ENCODE measurements around the gene MTHFD2L. TPM values are rescaled to one million over a fixed set of nuclear protein-coding genes. Genes with fewer than 3 reads are reported as not detected.

MTHFD2L gene
- total and polyA plus RNA-seq, 2 donors (not counting 3 experiments of a cell fraction or from before 2014, with no cell fraction given), result 6.9 to 15.2 TPM

- no peaks in the 10 kb centered on the region for H3K9me1 ChIP-seq (replicated peaks; ENCODE audit: control insufficient read depth, extremely low read depth, insufficient read depth, low read length)
- no peaks in the 10 kb centered on the region for H3K27me3 ChIP-seq (ENCODE audit: control insufficient read depth in 2 of 2, insufficient read depth in 2 of 2, low read length in 2 of 2)
- POLR2A ChIA-PET, result no interaction called here
- intact Hi-C loops (cut with micrococcal nuclease), result loop anchor here (10.0 kb wide), 1 partner anchor 605 kb away; the partner anchor contains the start of gene PARM1
- H3K79me2 ChIP-seq (ENCODE audit: control insufficient read depth, insufficient read depth, low read length), result no peaks in the 10 kb centered on the region
- dilution Hi-C loops (cut with MboI; ENCODE audit: extremely low pct_ligation_motif_present, low sequenced_read_pairs), result no loop called here
- no peak for FAIRE-seq
- no peak overlapping the region for H2AFZ ChIP-seq (ENCODE audit: low read depth, low read length)
- no peaks in the 10 kb centered on the region for H4K20me1 ChIP-seq (replicated peaks; ENCODE audit: control insufficient read depth, extremely low read depth, insufficient read depth, low read length)
- no peak overlapping the region for H3K27ac ChIP-seq (ENCODE audit: insufficient read depth, low read depth, low read length)
- CTCF ChIA-PET, result interaction anchor here (0.6 to 4.3 kb wide), 9 partner anchors 8 to 346 kb away, joined by 3 to 27 read pairs (median 5); no protein-coding TSS in a partner anchor
- H3K36me3 ChIP-seq (ENCODE audit: control insufficient read depth in 2 of 2, extremely low read depth in 1 of 2, insufficient read depth in 2 of 2, low read length in 2 of 2), result no peaks in the 10 kb centered on the region
- no TSS peak for BruUV-seq (replicated peaks)
- no peak overlapping the region for H3K4me3 ChIP-seq (replicated peaks in 1 of 3; ENCODE audit: insufficient read depth in 1 of 3, low read depth in 1 of 3, low read length in 3 of 3)
- no peak for DNase-seq (ENCODE audit: low read depth, low spot score)
- H3K9me3 ChIP-seq (replicated peaks; ENCODE audit: control insufficient read depth, insufficient read depth, low read length), result no peaks in the 10 kb centered on the region
- no peak overlapping the region for H3K9ac ChIP-seq (replicated peaks; ENCODE audit: extremely low read depth, insufficient read depth, low read length)
- TF ChIP-seq FOS (IDR thresholded peaks at IDR 0.05; ENCODE audit: borderline replicate concordance, insufficient read depth, low read length) (no peak), MYC (IDR thresholded peaks at IDR 0.05; ENCODE audit: low read depth, low read length) (no peak), POLR2A (IDR thresholded peaks at IDR 0.05; ENCODE audit: low read depth, low read length) (no peak), EZH2 (IDR thresholded peaks at IDR 0.05; ENCODE audit: borderline replicate concordance, low read depth, low read length, severe bottlenecking) (no peak), JUN (IDR thresholded peaks at IDR 0.05; ENCODE audit: borderline replicate concordance, insufficient read depth, insufficient read length, low read depth) (no peak), POLR2AphosphoS5 (IDR thresholded peaks at IDR 0.05; ENCODE audit: insufficient read depth, low read depth, low read length) (no peak), GATA2 (IDR thresholded peaks at IDR 0.05; ENCODE audit: insufficient read depth, insufficient read length, low read depth, low read length) (no peak), CTCF (IDR thresholded peaks at IDR 0.05; ENCODE audit: extremely low read depth in 1 of 2, insufficient read depth in 1 of 2, low read depth in 1 of 2, low read length in 2 of 2) (no peak), MAX (IDR thresholded peaks at IDR 0.05; ENCODE audit: insufficient read depth, insufficient read length) (no peak)
- peaks cover 20% of the 10 kb centered on the region for H3K4me1 ChIP-seq (ENCODE audit: control insufficient read depth, extremely low read depth, insufficient read depth, low read length)
- no peak overlapping the region for H3K4me2 ChIP-seq (ENCODE audit: insufficient read depth, low read length)
Measured at GRCh38 chr4:74329307-74329706, 171.4 kb downstream of the MTHFD2L start.
